ENCODE data around the gene PCDHA5.
A peak's percentile ranks its signal among the peaks of the same experiment; 100 is the strongest.

DNA sequence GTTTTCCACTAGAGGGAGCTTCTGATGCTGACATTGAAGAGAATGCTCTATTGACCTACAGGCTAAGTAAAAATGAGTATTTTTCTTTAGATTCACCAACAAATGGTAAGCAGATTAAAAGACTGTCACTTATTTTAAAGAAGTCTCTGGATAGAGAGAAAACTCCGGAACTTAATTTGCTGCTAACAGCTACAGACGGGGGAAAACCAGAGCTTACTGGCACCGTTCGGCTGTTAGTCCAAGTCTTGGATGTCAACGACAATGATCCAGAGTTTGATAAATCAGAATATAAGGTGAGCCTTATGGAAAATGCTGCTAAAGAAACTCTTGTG lies 48.1 kb downstream of the PCDHA5 start:
- TF ChIP-seq CTCF (IDR thresholded peaks at IDR 0.05; ENCODE audit: poor library complexity) (peak; percentile 5), EZH2 (IDR thresholded peaks at IDR 0.05; ENCODE audit: borderline replicate concordance) (no peak), EZH2phosphoT487 (IDR thresholded peaks at IDR 0.05; ENCODE audit: low read depth, severe bottlenecking, unreplicated experiment) (no peak)

Data from hepatocyte (in vitro differentiated cells).